AG10803 (cell line): ENCODE measurements around the gene BABAM2.

Source experiments
- DNase-seq: peaks from one replicate; pipeline ENCODE4 v3.0.0; 2010; ENCODE audit warnings: low read depth
- H3K4me3 ChIP-seq: 2 replicates; pipeline ENCODE4 v1.5.1; 2011; ENCODE audit warnings: mild to moderate bottlenecking, low read length, control low read depth
- TF ChIP-seq, protein P1 (sequence below): conservative IDR thresholded peaks from 2 replicates; pipeline ENCODE4 v1.5.1; 2011; ENCODE audit warnings: mild to moderate bottlenecking, low read length, control low read depth, inconsistent platforms

BABAM2 gene

DNA sequence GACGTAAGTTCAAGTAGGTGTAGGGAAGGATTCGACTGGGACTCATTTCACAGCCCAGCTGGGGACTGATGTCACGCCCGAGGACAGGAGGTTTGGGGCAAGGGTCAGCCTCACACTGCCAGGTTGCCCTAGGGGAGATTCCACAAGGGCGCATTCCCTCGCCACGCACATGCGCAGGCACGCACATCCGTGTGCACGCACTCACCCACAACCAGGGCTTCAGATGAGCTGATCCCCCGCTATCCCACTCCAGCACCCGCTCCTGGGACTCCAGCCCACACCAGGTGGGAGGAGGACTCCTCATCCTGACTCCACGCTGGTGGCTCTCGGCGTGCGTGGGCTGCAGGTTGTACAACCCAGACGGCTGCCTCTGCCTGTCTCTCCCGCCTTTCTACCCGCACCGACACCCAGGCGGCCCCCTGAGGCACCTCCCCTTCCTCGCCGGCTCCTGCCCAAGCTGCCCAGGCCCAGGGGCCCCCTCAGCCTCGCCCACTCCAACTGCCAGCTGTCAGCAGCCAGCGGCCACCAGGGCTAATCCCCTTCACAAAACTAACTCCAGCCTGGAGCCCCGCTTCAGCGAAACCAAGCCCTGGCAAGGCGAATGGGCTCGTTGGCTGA is 454.3 kb downstream of the BABAM2 start:
- H3K4me3 ChIP-seq = no peak overlapping the region
- TF ChIP-seq, protein P1, sequence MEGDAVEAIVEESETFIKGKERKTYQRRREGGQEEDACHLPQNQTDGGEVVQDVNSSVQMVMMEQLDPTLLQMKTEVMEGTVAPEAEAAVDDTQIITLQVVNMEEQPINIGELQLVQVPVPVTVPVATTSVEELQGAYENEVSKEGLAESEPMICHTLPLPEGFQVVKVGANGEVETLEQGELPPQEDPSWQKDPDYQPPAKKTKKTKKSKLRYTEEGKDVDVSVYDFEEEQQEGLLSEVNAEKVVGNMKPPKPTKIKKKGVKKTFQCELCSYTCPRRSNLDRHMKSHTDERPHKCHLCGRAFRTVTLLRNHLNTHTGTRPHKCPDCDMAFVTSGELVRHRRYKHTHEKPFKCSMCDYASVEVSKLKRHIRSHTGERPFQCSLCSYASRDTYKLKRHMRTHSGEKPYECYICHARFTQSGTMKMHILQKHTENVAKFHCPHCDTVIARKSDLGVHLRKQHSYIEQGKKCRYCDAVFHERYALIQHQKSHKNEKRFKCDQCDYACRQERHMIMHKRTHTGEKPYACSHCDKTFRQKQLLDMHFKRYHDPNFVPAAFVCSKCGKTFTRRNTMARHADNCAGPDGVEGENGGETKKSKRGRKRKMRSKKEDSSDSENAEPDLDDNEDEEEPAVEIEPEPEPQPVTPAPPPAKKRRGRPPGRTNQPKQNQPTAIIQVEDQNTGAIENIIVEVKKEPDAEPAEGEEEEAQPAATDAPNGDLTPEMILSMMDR = no peak
- DNase-seq = no peak

DNA sequence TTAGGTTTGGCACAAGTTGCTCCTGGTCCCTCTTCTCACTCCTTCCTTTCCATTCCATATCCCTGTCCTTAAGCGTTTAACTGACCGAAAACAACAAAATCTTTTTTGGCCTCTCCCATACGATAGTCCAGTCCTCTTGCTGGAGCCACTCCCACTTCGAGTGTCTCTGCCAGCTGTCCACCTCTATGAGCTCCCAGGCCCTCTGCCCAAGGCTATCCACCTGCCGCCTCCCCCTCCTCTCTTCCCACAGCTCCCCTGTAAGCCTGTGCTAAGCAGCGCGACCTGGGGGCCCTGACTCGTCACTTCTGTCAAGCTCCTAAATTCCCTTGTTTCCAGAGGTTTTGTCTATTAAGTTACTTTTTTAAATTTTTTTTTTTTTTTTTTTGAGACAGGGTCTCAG is 455.1 kb downstream of the BABAM2 start:
- no peak overlapping the region for H3K4me3 ChIP-seq
- DNase-seq = no peak
- TF ChIP-seq, protein P1 = no peak

DNA sequence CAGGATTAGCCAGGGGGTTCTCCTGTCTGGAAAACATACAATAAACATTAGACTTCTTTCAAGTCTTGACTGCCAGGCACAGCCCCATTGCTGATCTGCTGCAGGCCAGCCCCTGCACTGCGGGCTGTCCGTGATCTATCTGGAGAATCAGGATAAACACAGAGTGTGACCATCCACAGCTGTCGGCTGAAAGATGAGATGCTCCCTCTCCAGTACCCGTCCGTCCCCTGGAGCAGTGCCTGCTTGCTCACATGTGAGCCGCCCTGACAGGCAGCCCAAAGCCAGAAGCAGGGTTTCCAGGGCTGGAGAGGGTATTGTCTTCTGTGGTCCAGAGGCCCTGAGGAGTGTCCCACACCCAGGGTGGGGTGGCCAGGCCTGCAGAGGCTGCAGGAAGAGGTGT is 456.1 kb downstream of the BABAM2 start:
- no peak overlapping the region for H3K4me3 ChIP-seq
- peak; percentile 58 for DNase-seq
- TF ChIP-seq, protein P1 = no peak

DNA sequence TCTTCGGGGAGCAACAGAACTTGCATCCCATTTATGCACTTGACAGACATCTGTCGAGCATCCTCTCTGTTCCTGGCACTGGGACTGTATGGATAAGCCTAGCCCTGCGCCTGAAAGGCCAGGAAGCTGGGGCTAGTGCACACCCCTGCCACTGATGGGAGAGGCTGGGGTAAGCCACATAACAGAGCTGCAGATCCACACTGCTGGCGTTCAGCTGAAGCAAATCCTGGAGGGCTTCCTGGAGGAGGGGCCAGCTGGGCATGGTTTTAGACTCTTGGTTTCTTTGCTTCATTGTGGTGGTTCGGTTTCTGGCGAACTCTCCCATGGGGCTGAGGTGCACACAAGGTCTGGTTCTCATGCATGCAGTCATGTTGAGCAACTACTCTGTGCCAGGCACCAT is 456.7 kb downstream of the BABAM2 start:
- DNase-seq = no peak
- TF ChIP-seq, protein P1 = no peak
- no peak overlapping the region for H3K4me3 ChIP-seq

DNA sequence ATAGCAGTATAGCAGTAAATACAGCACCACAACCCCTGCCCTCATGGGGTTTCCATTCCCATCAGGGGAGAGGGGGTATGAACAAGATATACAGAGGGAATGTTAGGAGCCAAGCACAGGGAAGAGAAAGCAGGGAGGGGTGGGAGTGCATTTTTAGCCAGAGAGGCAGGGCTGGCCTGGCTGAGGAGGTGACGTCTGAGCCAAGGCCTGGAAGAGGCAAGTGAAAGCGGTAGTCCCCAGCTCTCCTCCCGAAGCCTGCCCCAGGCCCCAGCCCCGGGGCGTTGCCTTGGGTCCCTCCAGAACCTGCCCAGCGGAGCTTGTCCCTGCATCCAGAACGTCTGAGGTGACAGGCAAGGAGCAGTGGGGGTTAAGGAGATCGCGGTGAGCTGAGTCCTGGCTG is 457.1 kb downstream of the BABAM2 start:
- TF ChIP-seq, protein P1 = no peak
- DNase-seq = no peak
- no peak overlapping the region for H3K4me3 ChIP-seq

DNA sequence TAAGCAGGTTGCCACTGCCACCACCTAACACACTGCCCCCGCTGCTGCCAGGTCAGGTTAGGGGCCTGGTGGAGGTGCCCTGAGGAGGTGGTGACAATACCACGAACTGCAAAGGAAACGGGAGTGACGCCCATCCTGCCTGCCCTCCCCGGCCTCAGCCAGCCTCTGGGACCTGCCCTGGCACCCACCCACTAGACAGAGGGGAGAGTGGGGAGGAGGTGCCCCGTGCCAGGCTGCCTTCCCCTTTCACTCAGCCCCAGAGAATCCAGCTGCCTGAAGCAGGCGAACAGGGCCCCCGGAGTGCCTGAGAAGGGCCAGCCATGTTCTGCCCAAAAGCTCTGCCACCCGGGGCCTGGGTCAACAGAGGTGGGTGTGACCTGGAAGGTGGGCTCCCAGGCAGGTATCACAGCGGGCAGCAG is 457.6 kb downstream of the BABAM2 start:
- DNase-seq = no peak
- TF ChIP-seq, protein P1 = no peak

DNA sequence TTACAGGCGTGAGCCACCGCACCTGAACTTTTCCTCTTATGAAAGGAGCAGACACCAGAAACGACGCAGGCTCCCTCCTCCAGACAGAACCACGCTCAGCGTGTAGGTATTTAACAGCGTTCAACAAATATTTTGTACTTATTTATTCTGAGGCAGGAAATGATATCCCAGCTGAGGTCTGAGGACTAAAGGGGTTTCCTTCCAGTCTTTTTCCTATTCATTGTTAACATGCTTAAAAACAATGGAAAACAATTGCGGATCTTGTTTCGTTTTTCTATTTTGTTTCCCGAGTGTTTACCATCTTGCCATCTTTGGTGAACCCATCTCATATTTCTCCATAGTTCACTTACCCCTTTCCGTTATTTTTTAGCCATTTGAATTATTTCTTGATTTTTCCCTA is 458.4 kb downstream of the BABAM2 start:
- TF ChIP-seq, protein P1 = no peak
- no peak overlapping the region for H3K4me3 ChIP-seq
- DNase-seq = no peak

More for the DNA sequence above, 457.6 kb downstream of the BABAM2 start:
- H3K4me3 ChIP-seq = no peak overlapping the region
